GM19328 (cell line): Measurements from ENCODE around the gene VRK3.
"Not testable (repeated sequence)": the region's sequence is repeated elsewhere in the genome, so short reads cannot be mapped to it uniquely, and the experiment has no call there.

ENCODE experiments used
- ATAC-seq: cut with Tn5 transposase; IDR thresholded peaks from one replicate; pipeline ENCODE4 v1.9.1; 2021; ENCODE audit warnings: mild to moderate bottlenecking, moderate library complexity; ENCODE audit not compliant: unreplicated experiment

Gene VRK3

GRCh38 chr19:49958596-49958995 lies 66.6 kb downstream of the VRK3 start:
- ATAC-seq = not testable (repeated sequence)

- not testable (repeated sequence) for ATAC-seq
Observed at GRCh38 chr19:49958144-49958543, 67.0 kb downstream of the VRK3 start.

GRCh38 chr19:49957262-49957915 lies 67.8 kb downstream of the VRK3 start:
- ATAC-seq = no peak

- no peak for ATAC-seq
Observed at GRCh38 chr19:49956115-49956495, 69.1 kb downstream of the VRK3 start.

GRCh38 chr19:49954933-49955332 lies 70.2 kb downstream of the VRK3 start:
- ATAC-seq = no peak

- ATAC-seq = no peak
Observed at GRCh38 chr19:49954092-49954829, 70.9 kb downstream of the VRK3 start.

GRCh38 chr19:49953416-49953815 lies 71.8 kb downstream of the VRK3 start:
- no peak for ATAC-seq

GRCh38 chr19:49952906-49953305 lies 72.3 kb downstream of the VRK3 start:
- no peak for ATAC-seq

GRCh38 chr19:49952479-49952836 lies 72.7 kb downstream of the VRK3 start:
- no peak for ATAC-seq

GRCh38 chr19:49951806-49952478 lies 73.2 kb downstream of the VRK3 start:
- ATAC-seq = no peak

- no peak for ATAC-seq
Observed at GRCh38 chr19:49950956-49951526, 74.1 kb downstream of the VRK3 start.

GRCh38 chr19:49950590-49950948 lies 74.6 kb downstream of the VRK3 start:
- ATAC-seq = no peak

- ATAC-seq = no peak
Observed at GRCh38 chr19:49949742-49950589, 75.2 kb downstream of the VRK3 start.

GRCh38 chr19:49946415-49946814 lies 78.8 kb downstream of the VRK3 start:
- no peak for ATAC-seq

- not testable (repeated sequence) for ATAC-seq
Observed at GRCh38 chr19:49944567-49944966, 80.6 kb downstream of the VRK3 start.

- ATAC-seq = no peak
Observed at GRCh38 chr19:49940482-49940791, 84.7 kb downstream of the VRK3 start.

GRCh38 chr19:49939721-49940481 lies 85.3 kb downstream of the VRK3 start:
- no peak for ATAC-seq

GRCh38 chr19:49938662-49939061 lies 86.5 kb downstream of the VRK3 start:
- no peak for ATAC-seq

GRCh38 chr19:49937750-49938381 lies 87.3 kb downstream of the VRK3 start:
- ATAC-seq = no peak

- ATAC-seq = no peak
Observed at GRCh38 chr19:49936549-49936948, 88.6 kb downstream of the VRK3 start.
